ENCODE data around the gene NALCN. TPM values are rescaled to one million over a fixed set of nuclear protein-coding genes. Genes with fewer than 3 reads are reported as not detected.
A peak's percentile ranks its signal among the peaks of the same experiment; 100 is the strongest.

NALCN gene
- total RNA-seq, 1 donor from 2014 or later: 3.5 TPM

- DNase-seq (no peak), ATAC-seq (no peak)
- H3K27ac ChIP-seq: no peak overlapping the region
- H3K9me3 ChIP-seq: no peaks in the 10 kb centered on the region
- peaks cover 13% of the 10 kb centered on the region for H3K27me3 ChIP-seq
- intact Hi-C loops (cut with DNase I): no loop called here
- H3K36me3 ChIP-seq: no peaks in the 10 kb centered on the region
- no peak for TF ChIP-seq CTCF (IDR thresholded peaks at IDR 0.05)
- no peaks in the 10 kb centered on the region for H3K4me1 ChIP-seq
- no peak overlapping the region for H3K4me3 ChIP-seq
Observed at GRCh38 chr13:101140936-101141335, 275.4 kb downstream of the NALCN start.

- no peak for ATAC-seq
Observed at GRCh38 chr13:101140087-101140770, 276.1 kb downstream of the NALCN start.

GRCh38 chr13:101139081-101139480 lies 277.2 kb downstream of the NALCN start:
- H3K9me3 ChIP-seq: no peaks in the 10 kb centered on the region
- no peak overlapping the region for H3K4me3 ChIP-seq
- intact Hi-C loops (cut with DNase I): no loop called here
- DNase-seq (no peak), ATAC-seq (no peak)
- H3K36me3 ChIP-seq: no peaks in the 10 kb centered on the region
- no peak for TF ChIP-seq CTCF (IDR thresholded peaks at IDR 0.05)
- H3K27me3 ChIP-seq: peaks cover 13% of the 10 kb centered on the region
- no peak overlapping the region for H3K27ac ChIP-seq
- no peaks in the 10 kb centered on the region for H3K4me1 ChIP-seq

More at GRCh38 chr13:101140087-101140770, 276.1 kb downstream of the NALCN start:
- Histone ChIP-seq H3K9me3 (no peaks in the 10 kb centered on the region), H3K27me3 (peaks cover 13% of the 10 kb centered on the region), H3K27ac (no peak overlapping the region), H3K4me1 (no peaks in the 10 kb centered on the region), H3K36me3 (no peaks in the 10 kb centered on the region), H3K4me3 (no peak overlapping the region)
- no peak for TF ChIP-seq CTCF (IDR thresholded peaks at IDR 0.05)
- DNase-seq: no peak
- intact Hi-C loops (cut with DNase I): no loop called here

- Histone ChIP-seq H3K27ac (no peak overlapping the region), H3K36me3 (no peaks in the 10 kb centered on the region), H3K9me3 (no peaks in the 10 kb centered on the region), H3K27me3 (no peaks in the 10 kb centered on the region), H3K4me3 (no peak overlapping the region), H3K4me1 (no peaks in the 10 kb centered on the region)
- ATAC-seq: peak; percentile 74
- intact Hi-C loops (cut with DNase I): no loop called here
- no peak for DNase-seq
- TF ChIP-seq CTCF (IDR thresholded peaks at IDR 0.05): peak; percentile 79
Observed at GRCh38 chr13:101127741-101128353, 288.5 kb downstream of the NALCN start.

GRCh38 chr13:101123028-101123427 lies 293.3 kb downstream of the NALCN start:
- H3K27ac ChIP-seq: no peak overlapping the region
- ATAC-seq (no peak), DNase-seq (no peak)
- H3K4me1 ChIP-seq: no peaks in the 10 kb centered on the region
- H3K36me3 ChIP-seq: no peaks in the 10 kb centered on the region
- H3K4me3 ChIP-seq: no peak overlapping the region
- H3K9me3 ChIP-seq: no peaks in the 10 kb centered on the region
- no peak for TF ChIP-seq CTCF (IDR thresholded peaks at IDR 0.05)
- intact Hi-C loops (cut with DNase I): no loop called here
- no peaks in the 10 kb centered on the region for H3K27me3 ChIP-seq

Measured in upper lobe of right lung (tissue), 1 donor.